GM10248 (cell line): ENCODE data around the gene PPP6R3.
"Not testable (repeated sequence)": the region's sequence is repeated elsewhere in the genome, so short reads cannot be mapped to it uniquely, and the experiment has no call there.

Source experiments
- CTCF ChIA-PET: fragments of 300-600 bp; sonication (Branson Sonifier 250); formaldehyde crosslinking; extraction: SDS; loops from one replicate; lab custom pipeline; 2021; ENCODE audit warnings: antibody characterized with exemption; lab: Yijun Ruan, JAX
- POLR2A ChIA-PET: fragments of 350-650 bp; sonication (Branson Sonifier 250); formaldehyde crosslinking; extraction: SDS; loops from one replicate; lab custom pipeline; 2020; ENCODE audit warnings: antibody characterized with exemption; lab: Yijun Ruan, JAX
- DNase-seq: peaks from one replicate; pipeline ENCODE4 v3.0.0; 2012; ENCODE audit errors: extremely low spot score
- TF ChIP-seq, protein P1 (sequence below): IDR thresholded peaks from 2 replicates; pipeline ENCODE4 v1.5.1; 2012; ENCODE audit warnings: mild to moderate bottlenecking, low read depth; ENCODE audit errors: extremely low read depth, missing control alignments, control extremely low read depth

PPP6R3 gene

DNA sequence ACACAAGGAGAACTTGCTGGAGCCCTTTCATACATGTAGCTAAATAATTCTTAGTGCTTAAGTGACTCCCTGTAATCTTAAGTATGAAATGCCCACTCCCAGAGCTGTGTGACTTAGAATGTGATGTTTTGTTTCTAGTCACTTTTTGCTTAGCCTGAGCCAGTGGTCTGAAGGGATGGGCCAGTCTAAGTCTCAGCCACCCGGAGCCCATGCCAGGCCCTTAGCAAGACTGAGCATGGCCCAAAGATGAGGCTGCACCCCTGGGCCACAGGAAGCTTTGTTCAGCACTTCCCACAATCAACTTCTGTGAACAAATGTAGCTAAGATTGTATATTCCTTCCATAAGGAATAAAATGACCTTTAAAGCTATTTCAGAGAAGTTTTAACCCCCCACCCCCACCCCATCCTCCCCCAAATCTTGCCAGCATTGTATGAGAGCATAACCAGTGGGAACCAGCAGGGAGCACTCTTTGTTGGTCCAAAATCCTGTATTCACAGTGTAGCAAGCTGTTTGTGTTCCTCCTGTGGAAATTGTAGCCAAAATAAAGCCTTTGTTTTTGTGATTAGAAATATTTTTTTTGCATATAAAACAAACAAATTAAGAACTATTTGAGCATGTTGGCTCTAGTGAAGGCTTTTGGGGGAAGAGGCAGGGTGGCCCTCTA lies 150.0 kb downstream of the PPP6R3 start:
- no peak for DNase-seq
- ChIA-PET CTCF (interaction anchor here (1.0 to 1.1 kb wide), 2 partner anchors 10 to 47 kb away, joined by 3 to 4 read pairs; no protein-coding TSS in a partner anchor), POLR2A (interaction anchor here (0.6 kb wide), 1 partner anchor 18 kb away, joined by 3 read pairs; no protein-coding TSS in a partner anchor)
- TF ChIP-seq, protein P1, sequence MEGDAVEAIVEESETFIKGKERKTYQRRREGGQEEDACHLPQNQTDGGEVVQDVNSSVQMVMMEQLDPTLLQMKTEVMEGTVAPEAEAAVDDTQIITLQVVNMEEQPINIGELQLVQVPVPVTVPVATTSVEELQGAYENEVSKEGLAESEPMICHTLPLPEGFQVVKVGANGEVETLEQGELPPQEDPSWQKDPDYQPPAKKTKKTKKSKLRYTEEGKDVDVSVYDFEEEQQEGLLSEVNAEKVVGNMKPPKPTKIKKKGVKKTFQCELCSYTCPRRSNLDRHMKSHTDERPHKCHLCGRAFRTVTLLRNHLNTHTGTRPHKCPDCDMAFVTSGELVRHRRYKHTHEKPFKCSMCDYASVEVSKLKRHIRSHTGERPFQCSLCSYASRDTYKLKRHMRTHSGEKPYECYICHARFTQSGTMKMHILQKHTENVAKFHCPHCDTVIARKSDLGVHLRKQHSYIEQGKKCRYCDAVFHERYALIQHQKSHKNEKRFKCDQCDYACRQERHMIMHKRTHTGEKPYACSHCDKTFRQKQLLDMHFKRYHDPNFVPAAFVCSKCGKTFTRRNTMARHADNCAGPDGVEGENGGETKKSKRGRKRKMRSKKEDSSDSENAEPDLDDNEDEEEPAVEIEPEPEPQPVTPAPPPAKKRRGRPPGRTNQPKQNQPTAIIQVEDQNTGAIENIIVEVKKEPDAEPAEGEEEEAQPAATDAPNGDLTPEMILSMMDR = peak; percentile 10

DNA sequence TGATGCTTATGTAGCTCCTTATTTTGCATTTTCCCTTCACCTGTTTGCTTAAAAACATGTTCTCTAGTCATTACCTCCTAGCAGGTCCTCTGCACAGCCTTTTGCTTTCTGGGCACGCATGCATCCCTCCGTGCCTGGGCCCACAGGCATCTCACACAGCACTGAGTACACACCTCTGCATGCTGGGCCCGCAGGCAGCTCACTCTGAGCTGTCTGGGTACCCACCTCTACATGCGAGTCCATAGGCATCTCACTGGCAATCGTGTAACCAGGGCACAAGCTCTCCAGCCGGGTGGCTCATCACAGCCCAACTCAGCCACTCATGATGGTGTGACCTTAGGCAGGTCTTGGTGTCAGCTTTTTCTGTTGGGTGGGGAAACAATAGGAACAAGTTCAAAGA lies 155.1 kb downstream of the PPP6R3 start:
- ChIA-PET POLR2A (no interaction called here), CTCF (interaction anchor here (0.8 to 1.2 kb wide), 2 partner anchors 15 to 185 kb away, joined by 3 read pairs; no protein-coding TSS in a partner anchor)
- TF ChIP-seq, protein P1 = no peak
- DNase-seq = no peak

DNA sequence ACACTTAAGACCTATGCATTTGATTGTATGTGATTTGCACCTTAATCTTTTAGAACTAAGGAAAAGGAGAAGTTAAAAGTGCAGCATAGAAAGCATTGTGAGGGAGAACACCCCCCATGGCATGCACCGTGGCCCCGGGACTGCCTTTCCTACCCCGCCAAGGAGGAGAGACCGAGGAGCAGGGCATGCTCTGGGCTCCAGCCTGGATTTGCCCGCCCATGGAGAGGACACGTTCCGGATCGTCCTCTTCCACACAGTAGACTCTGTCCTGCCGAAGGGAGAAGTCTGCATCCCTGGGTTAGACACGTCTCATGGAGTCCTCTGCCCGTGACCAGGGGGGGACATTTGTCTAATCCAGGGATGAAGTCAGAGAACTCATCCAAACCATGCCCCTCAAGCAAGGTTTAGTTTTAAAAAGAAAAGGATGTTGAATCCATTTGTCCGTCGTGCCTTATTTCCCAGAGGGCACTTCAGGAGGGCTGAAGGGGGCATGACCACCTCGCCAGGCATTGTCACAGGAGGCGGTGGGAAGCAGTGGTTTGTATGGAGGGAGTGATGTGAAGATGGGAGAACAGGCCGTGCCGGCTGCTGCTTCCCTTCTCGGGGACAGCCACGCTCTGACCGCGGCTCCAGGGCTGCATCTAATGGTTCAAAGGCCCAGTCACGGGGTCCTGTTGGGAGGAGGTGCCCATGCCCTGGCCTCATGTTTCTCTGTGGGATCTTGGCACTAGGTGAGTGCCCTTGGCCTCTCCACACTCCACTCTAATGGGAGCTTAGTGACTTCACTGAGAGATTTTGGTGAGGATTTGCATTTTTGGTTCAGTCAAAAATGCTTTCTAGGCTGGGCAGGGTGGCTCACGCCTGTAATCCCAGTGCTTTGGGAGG lies 157.6 kb downstream of the PPP6R3 start:
- CTCF ChIA-PET = no interaction called here

DNA sequence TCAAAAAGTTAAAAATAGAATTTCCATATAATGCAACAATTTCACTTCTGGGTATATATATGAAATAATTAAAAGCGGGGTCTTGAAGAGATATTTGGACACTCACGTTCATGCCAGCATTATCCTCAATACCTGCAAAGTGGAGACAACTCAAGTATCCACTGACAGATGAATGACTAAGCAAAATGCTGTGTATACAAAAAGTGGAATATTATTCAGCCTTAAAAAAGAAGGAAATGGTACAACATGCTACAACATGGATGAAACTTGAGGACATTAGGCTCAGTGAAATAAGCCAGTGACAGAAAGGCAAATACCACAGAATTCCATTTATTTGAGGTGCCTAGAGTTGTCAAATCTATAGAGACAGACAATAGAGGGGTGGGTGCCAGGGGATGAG lies 161.3 kb downstream of the PPP6R3 start:
- no peak for DNase-seq
- ChIA-PET POLR2A (no interaction called here), CTCF (no interaction called here)
- TF ChIP-seq, protein P1 = no peak

More for the DNA sequence above, 157.6 kb downstream of the PPP6R3 start:
- no peak for DNase-seq
- POLR2A ChIA-PET = no interaction called here
- TF ChIP-seq, protein P1 = no peak

DNA sequence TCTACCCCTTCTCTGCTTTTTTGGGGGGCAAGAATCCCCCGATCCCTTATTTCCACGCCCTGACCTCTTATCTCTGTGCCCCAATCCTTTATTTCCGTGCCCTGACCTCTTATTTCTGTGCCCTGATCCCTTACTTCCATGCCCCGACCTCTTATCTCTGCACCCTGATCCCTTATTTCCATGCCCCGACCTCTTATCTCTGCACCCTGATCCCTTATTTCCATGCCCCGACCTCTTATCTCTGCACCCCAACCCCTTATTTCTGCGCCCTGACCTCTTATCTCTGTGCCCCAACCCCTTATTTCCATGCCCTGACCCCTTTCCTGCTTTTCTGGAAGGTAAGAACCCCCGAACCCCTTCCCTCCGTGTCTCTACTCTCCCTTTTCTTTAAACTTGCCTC lies 163.2 kb downstream of the PPP6R3 start:
- CTCF ChIA-PET, POLR2A ChIA-PET: not testable (repeated sequence)

DNA sequence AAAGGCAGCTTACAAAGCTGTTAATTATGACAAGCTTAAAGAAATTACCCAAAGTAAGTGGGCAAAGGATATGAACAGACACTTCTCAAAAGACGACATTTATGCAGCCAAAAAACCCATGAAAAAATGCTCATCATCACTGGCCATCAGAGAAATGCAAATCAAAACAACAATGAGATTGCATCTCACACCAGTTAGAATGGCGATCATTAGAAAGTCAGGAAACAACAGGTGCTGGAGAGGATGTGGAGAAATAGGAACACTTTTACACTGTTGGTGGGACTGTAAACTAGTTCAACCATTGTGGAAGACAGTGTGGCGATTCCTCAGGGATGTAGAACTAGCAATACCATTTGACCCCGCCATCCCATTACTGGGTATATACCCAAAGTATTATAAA lies 164.5 kb downstream of the PPP6R3 start:
- CTCF ChIA-PET = not testable (repeated sequence)

More for the DNA sequence above, 163.2 kb downstream of the PPP6R3 start:
- not testable (repeated sequence) for DNase-seq

DNA sequence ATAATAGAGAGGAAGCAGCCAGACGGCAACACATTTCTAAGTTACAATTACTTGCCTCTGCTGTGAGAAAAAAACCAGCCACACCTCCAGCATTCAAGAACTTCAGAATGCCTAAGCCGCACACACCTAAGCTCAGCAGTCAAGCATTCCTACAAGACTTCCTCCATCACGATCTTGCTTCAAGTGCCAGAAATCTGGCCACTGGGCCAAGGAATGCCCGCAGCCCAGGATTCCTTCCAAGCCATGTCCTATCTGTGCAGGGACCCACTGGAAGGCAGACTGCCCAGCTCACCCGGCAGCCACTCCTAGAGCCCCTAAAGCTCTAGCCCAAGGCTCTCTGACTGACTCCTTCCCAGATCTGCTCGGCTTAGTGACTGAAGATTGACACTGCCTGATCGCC lies 165.7 kb downstream of the PPP6R3 start:
- POLR2A ChIA-PET, DNase-seq, CTCF ChIA-PET: not testable (repeated sequence)

More for the DNA sequence above, 164.5 kb downstream of the PPP6R3 start:
- POLR2A ChIA-PET, DNase-seq: not testable (repeated sequence)

DNA sequence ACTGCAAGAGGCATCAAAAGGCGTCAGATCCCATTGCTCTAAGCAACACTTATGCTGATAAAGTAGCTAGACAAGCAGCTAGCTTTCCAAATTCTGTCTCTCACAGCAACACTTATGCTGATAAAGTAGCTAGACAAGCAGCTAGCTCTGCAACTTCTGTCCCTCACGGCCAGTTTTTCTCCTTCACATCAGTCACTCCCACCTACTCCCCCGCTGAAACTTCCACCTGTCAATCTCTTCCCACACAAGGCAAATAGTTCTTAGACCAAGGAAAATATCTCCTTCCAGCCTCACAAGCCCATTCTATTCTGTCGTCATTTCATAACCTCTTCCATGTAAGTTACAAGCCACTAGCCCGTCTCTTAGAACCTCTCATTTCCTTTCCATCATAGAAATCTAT lies 168.3 kb downstream of the PPP6R3 start:
- CTCF ChIA-PET, DNase-seq: not testable (repeated sequence)
- POLR2A ChIA-PET = interaction anchor here (0.6 kb wide), 1 partner anchor 18 kb away, joined by 3 read pairs; no protein-coding TSS in a partner anchor

DNA sequence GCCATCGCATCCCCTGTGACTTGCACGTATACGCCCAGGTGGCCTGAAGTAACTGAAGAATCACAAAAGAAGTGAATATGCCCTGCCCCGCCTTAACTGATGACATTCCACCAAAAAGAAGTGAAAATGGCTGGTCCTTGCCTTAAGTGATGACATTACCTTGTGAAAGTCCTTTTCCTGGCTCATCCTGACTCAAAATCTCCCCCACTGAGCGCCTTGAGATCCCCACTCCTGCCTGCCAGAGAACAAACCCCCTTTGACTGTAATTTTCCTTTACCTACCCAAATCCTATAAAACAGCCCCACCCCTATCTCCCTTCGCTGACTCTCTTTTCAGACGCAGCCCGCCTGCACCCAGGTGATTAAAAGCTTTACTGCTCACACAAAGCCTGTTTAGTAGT lies 171.8 kb downstream of the PPP6R3 start:
- CTCF ChIA-PET = interaction anchor here (0.7 to 1.0 kb wide), 2 partner anchors 15 to 455 kb away, joined by 3 read pairs; no protein-coding TSS in a partner anchor
- POLR2A ChIA-PET, DNase-seq: not testable (repeated sequence)
